GM19240 (cell line): ENCODE measurements around the gene RB1.
"Not testable (repeated sequence)": the region's sequence is repeated elsewhere in the genome, so short reads cannot be mapped to it uniquely, and the experiment has no call there.

Source experiments
- DNase-seq: peaks from one replicate; pipeline ENCODE4 v3.0.0; 2011; ENCODE audit warnings: low spot score; ENCODE audit not compliant: insufficient read length

RB1 gene

DNA sequence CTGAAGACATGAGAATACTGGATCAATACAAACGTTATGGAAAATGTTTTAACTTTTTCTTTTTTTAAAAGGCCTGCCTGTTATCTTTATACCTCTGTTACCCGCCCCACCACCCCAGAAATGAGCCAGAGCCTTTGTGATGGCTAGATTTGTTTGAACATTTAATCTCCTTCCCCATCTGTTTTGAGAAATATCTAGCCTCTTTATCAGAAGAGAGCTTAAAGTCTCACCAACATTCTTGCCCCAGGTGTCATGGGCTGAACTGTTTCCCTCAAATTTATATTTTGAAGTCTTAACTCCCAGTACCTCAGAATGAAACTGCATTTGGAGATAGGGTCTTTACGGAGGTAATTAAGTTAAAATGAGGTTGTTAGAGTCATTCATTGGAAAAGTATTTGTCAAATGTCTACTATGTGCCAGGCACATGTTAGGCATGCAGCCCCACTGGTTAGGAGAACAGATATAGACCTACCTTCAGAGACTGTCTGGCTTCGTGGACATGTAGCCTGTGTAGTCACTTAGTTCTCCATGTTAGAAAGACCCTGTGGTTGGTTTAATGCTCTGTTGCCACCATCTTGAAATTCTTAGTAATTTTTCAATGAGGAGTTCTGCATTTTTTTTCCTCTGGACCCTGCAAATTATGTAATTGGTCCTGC, 6.3 kb upstream of the RB1 start:
- DNase-seq = no peak

- DNase-seq = no peak
Observed at GRCh38 chr13:48299591-48299990, 4.0 kb upstream of the RB1 start.

DNA sequence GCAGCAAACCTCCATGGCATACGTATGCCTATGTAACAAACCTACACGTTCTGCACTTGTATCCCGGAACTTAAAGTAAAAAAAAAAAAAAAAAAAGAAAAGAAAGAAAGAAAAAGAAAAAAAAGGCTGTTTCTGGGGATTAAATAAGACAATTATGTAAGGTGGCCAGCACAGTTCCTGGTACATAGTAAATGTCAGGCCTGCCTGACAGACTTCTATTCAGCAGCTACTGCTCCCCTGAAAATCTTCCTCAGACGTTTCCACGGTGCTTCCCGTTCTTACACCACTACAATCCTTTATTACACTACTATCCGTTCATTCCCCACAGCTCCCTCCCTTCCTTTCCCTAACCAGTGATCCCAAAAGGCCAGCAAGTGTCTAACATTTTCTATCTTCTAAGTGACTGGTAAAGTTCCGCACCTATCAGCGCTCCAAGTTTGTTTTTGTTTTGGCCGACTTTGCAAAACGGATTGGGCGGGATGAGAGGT, 636 bp upstream of the RB1 start:
- no peak for DNase-seq

DNA sequence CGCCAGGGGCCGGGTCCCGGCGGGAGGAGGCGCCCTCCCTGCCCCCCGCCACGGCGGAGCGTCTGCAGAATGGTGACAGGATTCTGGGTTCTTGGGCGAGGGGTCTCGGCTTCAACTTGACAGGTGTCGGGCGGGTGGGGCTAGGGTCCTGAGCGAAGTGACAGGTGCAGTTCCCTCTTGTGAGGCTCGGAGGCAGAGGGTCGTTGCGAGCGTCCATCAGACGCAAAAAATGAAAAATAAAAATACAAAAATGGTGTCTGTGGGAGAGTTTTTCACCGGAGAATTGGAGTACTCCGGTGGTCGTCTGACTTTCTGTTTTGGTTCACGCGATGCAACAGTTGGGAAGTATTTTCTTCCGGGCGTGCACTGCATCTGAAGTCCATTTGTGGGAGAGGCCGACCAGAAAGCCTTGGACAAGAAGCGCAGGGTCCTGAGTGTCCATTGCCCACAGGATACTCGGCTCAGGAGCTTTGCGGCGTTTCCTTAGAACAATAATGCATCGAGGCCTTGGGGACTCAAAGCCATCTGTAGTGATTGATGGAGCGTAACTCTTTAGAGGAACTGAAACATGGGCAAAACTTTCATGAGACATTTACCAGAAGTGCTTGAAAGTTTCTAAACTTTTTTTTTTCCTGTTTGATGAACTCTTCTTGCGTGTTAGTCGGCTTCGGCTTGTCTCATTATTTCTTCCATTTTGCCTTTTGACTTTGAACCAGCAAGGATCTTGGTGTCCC, 759 bp downstream of the RB1 start:
- peak; percentile 53 for DNase-seq

DNA sequence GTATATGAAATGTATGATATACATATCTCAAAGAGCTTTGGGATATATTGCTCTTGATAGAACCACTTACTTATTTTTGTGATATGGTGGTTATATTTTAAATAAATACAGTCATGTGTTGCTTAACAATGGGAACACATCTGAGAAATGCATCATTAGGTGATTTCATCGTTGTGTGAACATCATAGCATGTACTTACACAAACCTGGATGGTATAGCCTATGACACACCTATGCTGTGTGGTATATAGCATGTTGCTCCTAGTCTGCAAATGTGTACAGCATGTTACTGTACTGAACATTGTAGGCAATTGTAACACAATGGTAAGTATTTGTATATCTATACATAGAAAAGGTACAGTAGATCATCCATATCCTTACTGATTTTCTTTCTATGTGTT, 7.7 kb downstream of the RB1 start:
- no peak for DNase-seq

DNA sequence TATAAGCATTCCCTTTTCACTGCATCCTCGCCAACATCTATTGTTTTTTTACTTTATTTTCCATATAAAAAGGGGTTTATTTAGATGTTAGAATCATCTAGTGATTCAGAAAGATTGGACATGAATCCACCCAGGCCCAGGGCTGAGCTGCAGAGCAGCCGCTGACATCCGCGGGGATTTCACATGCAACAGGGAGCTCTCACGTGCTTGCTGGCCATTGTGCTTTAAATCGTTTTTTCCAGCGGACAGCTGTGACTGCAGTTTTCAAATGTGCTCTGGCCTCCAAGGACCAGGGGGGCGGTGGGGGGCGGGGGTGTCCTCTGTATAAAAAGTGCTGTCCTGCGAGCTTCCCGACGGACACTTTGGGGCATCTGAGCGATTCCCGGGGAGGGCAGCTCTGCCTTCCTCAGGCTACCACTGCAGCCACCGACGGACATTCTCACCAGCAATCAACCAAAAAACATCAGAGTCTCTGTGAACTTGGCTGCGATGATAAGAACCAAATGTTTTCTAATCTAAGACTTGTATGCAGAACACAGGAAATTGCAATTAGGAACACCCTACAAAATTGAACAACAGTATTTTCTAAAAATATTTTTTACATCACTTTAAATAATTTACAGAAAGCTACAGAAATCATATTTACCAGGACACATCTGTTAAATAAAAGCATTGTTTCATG, 12.6 kb downstream of the RB1 start:
- no peak for DNase-seq

DNA sequence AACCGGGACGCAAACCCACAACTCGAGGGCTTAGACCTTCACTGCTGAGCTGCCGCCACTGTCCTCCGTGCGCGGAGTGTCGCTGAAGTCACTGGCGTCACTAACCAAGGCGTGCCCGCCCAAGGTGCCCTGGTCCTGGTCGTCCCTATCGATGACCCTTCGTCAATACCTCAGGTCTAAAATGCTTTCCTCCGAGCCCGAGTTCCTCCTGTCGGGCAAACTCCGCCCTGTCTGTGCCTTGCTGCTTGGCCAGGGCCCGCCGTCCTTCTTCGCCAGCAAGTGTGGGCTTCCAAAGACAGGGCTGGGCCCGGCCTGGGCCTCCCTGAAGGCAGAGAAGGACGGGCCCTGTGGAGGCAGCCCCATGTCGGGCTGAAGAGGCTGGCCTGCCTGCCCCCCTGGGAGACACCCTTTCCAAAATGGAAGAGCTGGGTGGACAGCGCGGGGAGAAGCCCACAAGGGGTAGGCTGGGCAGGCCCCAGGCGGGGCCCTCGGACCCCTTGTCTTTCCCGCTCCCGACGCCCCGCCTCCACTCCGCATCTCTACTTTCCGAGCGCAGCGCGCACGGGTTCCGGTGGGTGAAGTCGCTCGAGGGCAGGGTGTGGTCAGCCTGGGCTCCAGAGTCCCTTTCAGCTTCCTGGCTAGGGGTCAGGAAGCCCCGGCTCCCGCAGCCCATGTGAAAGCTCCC, 13.4 kb downstream of the RB1 start:
- no peak for DNase-seq

DNA sequence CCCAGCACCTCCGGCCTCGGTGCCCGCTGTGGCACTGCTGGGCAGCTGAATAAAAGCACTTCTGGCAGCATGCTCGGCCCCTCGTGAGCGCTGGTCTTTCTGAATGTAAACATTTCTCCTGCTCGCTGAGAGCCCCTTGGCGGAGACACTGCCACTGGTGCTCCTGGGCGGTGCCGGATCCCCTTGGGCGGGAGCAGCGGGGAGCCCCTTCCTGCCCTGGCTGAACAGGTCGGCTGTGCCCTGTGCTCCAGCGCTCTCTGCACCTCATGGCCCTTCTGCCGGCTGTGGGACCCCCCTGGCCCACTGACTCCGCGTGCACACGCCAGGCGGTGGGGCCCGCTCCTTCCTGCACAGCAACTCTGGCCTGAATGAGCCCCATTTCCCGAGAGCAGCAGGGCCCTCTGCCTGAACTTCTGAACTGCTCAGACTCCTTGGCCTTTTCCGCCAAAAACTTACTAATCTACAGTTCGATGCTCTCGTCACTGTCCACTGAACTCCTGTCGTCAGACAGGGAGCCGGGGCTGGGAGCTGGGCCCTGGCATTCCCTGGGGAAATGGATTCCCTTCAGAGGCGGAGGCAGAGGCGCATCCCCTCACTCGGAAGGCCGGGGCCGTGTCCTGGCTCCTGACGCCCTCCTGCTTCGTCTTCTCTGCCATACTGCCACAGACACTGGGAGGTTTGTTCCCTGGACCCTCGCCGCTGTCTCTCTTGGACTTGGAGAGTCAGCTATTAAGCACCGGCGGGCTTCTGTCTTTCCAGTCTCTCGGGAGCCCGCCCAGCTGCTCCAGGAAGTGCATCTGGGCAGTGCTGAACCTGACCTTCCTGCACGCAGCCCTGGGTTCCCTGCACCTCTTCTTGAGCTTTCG, 14.2 kb downstream of the RB1 start:
- no peak for DNase-seq

GRCh38 chr13:48318377-48318811, 14.8 kb downstream of the RB1 start:
- no peak for DNase-seq

- no peak for DNase-seq
Observed at GRCh38 chr13:48318821-48319511, 15.4 kb downstream of the RB1 start.

GRCh38 chr13:48319531-48320398, 16.2 kb downstream of the RB1 start:
- DNase-seq = no peak

DNA sequence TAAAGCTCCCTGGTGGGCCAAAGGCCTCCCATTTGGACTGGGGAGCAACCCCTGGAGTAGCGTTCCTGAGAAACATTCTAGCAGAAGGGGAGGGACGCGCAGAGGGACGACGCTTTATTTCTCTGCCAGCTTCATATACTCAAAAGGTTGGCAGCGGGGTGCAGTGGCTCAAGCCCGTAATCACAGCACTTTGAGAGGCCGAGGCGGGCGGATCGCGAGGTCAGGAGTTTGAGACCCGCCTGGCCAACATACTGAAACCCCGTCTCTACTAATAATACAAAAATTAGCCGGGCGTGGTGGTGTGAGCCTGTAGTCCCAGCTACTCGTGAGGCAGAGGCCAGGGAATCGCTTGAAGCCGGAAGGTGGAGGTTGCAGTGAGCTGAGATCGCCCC, 16.8 kb downstream of the RB1 start:
- DNase-seq = no peak

- DNase-seq = no peak
Observed at GRCh38 chr13:48320891-48321510, 17.4 kb downstream of the RB1 start.

- no peak for DNase-seq
Observed at GRCh38 chr13:48322294-48322693, 18.7 kb downstream of the RB1 start.

- no peak for DNase-seq
Observed at GRCh38 chr13:48333976-48334375, 30.4 kb downstream of the RB1 start.

DNA sequence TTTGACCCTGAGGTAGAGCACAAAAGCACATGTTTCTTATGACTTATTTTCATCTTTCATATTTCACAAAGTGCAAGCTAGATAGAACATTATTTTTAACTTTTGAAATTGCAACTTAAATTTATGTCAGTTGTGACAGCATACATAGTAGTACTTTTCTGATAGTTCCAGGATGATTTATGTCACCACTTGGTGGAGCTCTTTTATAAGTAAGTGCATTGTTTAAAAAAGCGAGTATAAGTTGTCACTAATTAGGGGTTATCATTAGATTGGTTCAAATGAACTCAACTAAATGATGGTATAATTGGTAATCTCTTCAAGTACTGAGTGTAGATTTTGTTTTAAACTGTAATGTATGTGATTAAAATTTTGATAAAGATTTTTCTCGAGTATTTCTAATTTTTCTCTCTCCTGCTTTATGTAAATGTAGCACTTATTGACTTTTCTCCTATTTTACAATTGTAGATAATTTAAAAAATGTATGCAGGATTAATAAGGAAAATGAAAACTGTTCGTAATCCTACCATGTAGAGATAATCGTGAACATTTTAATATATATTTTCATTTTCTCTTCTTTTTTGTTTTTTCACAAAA, 31.1 kb downstream of the RB1 start:
- no peak for DNase-seq

DNA sequence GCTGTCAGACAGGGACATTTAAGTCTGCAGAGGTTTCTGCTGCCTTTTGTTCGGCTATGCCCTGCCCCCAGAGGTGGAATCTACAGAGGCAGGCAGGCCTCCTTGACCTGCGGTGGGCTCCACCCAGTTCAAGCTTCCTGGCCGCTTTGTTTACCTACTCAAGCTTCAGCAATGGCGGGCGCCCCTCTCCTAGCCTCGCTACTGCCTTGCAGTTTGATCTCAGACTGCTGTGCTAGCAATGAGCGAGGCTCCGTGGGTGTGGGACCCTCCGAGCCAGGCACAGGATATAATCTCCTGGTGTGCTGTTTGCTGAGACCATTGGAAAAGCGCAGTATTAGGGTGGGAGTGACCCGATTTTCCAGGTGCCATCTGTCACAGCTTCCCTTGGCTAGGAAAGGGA, 35.6 kb downstream of the RB1 start:
- not testable (repeated sequence) for DNase-seq

GRCh38 chr13:48344264-48344663, 40.7 kb downstream of the RB1 start:
- DNase-seq = no peak
